Prostate gland (tissue), 2 donors: ENCODE data around the gene TMCC1.

Experiments used
- CTCF ChIP-seq, 4 experiments: fragments of 200-600 bp in 2 of 4; fragments of 450-650 bp in 2 of 4; sonication (generic) in 2 of 4; IDR thresholded peaks; 1 replicate in 3 of 4; 2 replicates in 1 of 4; pipeline ENCODE4 v1.5.1; 2016 to 2019; ENCODE audit warnings: antibody characterized with exemption in 4 of 4, mild to moderate bottlenecking in 2 of 4, moderate library complexity in 2 of 4
- POLR2AphosphoS5 ChIP-seq: sonication (generic); formaldehyde crosslinking; IDR thresholded peaks from one replicate; pipeline ENCODE4 v1.6.1; 2017; ENCODE audit warnings: antibody characterized with exemption

DNA sequence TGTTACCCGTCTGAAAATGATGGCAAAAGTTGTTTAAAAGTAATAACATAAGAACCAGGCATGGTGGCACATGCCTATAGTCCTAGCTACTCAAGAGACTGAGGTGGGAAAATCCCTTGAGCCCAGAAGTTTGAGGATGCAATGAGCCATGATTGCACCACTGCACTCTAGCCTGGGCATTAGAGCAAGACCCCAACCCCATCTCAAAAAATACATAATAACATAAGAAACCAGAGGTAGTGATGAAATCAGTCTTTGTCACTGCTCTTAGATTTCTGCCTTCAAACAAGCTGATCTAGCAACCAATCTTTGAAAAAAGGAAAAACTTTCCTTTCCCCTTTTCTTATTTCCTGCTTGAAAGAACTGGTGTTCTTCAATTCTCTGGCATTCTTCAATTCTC, 71.3 kb downstream of the TMCC1 start:
- TF ChIP-seq POLR2AphosphoS5 (no peak), CTCF (IDR thresholded peaks at IDR 0.05) (no peak)
